H9 (cell line): ENCODE data around the gene PPA1. TPM values are rescaled to one million over a fixed set of nuclear protein-coding genes. Genes with fewer than 3 reads are reported as not detected.

ENCODE experiments used
- DNase-seq: peaks from one replicate; pipeline ENCODE4 v3.0.0-alpha.2; 2017
- H2AFZ ChIP-seq: one replicate; pipeline ENCODE4 v1.6.1; 2013; ENCODE audit warnings: mild to moderate bottlenecking, low read length, control low read depth, moderate library complexity
- H2AK5ac ChIP-seq: 2 replicates; pipeline ENCODE4 v1.6.1; 2013; ENCODE audit warnings: low read length, control low read depth, mixed read lengths; ENCODE audit not compliant: insufficient read length
- H2BK120ac ChIP-seq: one replicate; pipeline ENCODE4 v1.6.1; 2013; ENCODE audit warnings: low read depth, mild to moderate bottlenecking, low read length, control low read depth, inconsistent platforms; ENCODE audit not compliant: poor library complexity, severe bottlenecking
- H2BK12ac ChIP-seq: 2 replicates; pipeline ENCODE4 v1.6.1; 2013; ENCODE audit warnings: low read length, control low read depth, mixed read lengths, low read depth; ENCODE audit not compliant: insufficient read length
- H2BK15ac ChIP-seq: 2 replicates; pipeline ENCODE4 v1.6.1; 2013; ENCODE audit warnings: low read depth, low read length, control low read depth
- H2BK20ac ChIP-seq: one replicate; pipeline ENCODE4 v1.6.1; 2013; ENCODE audit warnings: low read depth, mild to moderate bottlenecking, low read length, control low read depth, inconsistent platforms; ENCODE audit not compliant: poor library complexity, severe bottlenecking
- H2BK5ac ChIP-seq: 2 replicates; pipeline ENCODE4 v1.6.1; 2013; ENCODE audit warnings: low read length, control low read depth, mixed read lengths; ENCODE audit not compliant: insufficient read length
- H3K14ac ChIP-seq: 2 replicates; pipeline ENCODE4 v1.6.1; 2013; ENCODE audit warnings: low read length, control low read depth; ENCODE audit not compliant: insufficient read depth
- H3K18ac ChIP-seq: 2 replicates; pipeline ENCODE4 v1.6.1; 2013; ENCODE audit warnings: low read depth, mild to moderate bottlenecking, mixed read lengths, low read length, control low read depth; ENCODE audit not compliant: insufficient read length
- H3K23ac ChIP-seq: 2 replicates; pipeline ENCODE4 v1.6.1; 2013; ENCODE audit warnings: low read length, control low read depth, mixed read lengths, low read depth; ENCODE audit not compliant: insufficient read length
- H3K23me2 ChIP-seq: 2 replicates; pipeline ENCODE4 v1.6.1; 2013; ENCODE audit warnings: low read depth, mild to moderate bottlenecking, mixed read lengths, low read length, control low read depth; ENCODE audit not compliant: insufficient read length, poor library complexity, severe bottlenecking
- H3K27ac ChIP-seq: 2 replicates; pipeline ENCODE4 v1.5.1; 2013; ENCODE audit warnings: low read length, control low read depth, mixed read lengths, low read depth; ENCODE audit not compliant: insufficient read length
- H3K27me3 ChIP-seq: 2 replicates; pipeline ENCODE4 v1.6.1; 2013; ENCODE audit warnings: low read length, control low read depth, inconsistent platforms; ENCODE audit not compliant: insufficient read depth
- H3K4ac ChIP-seq: 2 replicates; pipeline ENCODE4 v1.6.1; 2013; ENCODE audit warnings: low read depth, mild to moderate bottlenecking, control low read depth, inconsistent platforms, low read length, moderate library complexity
- H3K4me1 ChIP-seq: 2 replicates; pipeline ENCODE4 v1.6.1; 2013; ENCODE audit warnings: low read length, control low read depth, inconsistent platforms; ENCODE audit not compliant: insufficient read depth
- H3K4me2 ChIP-seq: 2 replicates; pipeline ENCODE4 v1.6.1; 2013; ENCODE audit warnings: low read length, control low read depth, mixed read lengths; ENCODE audit not compliant: insufficient read length, insufficient read depth
- H3K56ac ChIP-seq: 2 replicates; pipeline ENCODE4 v1.6.1; 2013; ENCODE audit warnings: low read depth, mild to moderate bottlenecking, mixed read lengths, low read length, control low read depth; ENCODE audit not compliant: insufficient read length
- H3K79me1 ChIP-seq: 2 replicates; pipeline ENCODE4 v1.6.1; 2013; ENCODE audit warnings: low read depth, mild to moderate bottlenecking, moderate library complexity, low read length, control low read depth, inconsistent platforms; ENCODE audit not compliant: insufficient read depth, poor library complexity, severe bottlenecking
- H3K79me2 ChIP-seq: 2 replicates; pipeline ENCODE4 v1.6.1; 2013; ENCODE audit warnings: low read length, control low read depth, inconsistent platforms; ENCODE audit not compliant: insufficient read depth
- H3K9ac ChIP-seq: 2 replicates; pipeline ENCODE4 v1.6.1; 2013; ENCODE audit warnings: low read length, control low read depth, mixed read lengths; ENCODE audit not compliant: insufficient read length; ENCODE audit errors: extremely low read depth
- H3K9me3 ChIP-seq: one replicate; pipeline ENCODE4 v1.6.1; 2013; ENCODE audit warnings: low read depth, low read length, inconsistent platforms; ENCODE audit not compliant: control insufficient read depth
- H3T11ph ChIP-seq: one replicate; pipeline ENCODE4 v1.6.1; 2013; ENCODE audit warnings: mild to moderate bottlenecking, low read length, control low read depth, inconsistent platforms
- H4K20me1 ChIP-seq: one replicate; pipeline ENCODE4 v1.6.1; 2013; ENCODE audit not compliant: control insufficient read depth, insufficient read length, insufficient read depth
- H4K5ac ChIP-seq: 2 replicates; pipeline ENCODE4 v1.6.1; 2013; ENCODE audit warnings: low read depth, mild to moderate bottlenecking, mixed read lengths, low read length, control low read depth; ENCODE audit not compliant: insufficient read length
- H4K8ac ChIP-seq: replicated peaks from 2 replicates; pipeline ENCODE4 v1.6.1; 2013; ENCODE audit warnings: low read length, control low read depth, mixed read lengths, low read depth; ENCODE audit not compliant: insufficient read length
- H4K91ac ChIP-seq: 2 replicates; pipeline ENCODE4 v1.6.1; 2013; ENCODE audit warnings: low read depth, mild to moderate bottlenecking, moderate library complexity, mixed read lengths, low read length, control low read depth; ENCODE audit not compliant: insufficient read length
- H3K27ac Mint-ChIP-seq, 3 experiments: 2 replicates in 2 of 3; 3 replicates in 1 of 3; pipeline ENCODE4 v1.8.0; 2020 to 2021; ENCODE audit warnings: mixed read lengths in 3 of 3, mild to moderate bottlenecking in 1 of 3, moderate library complexity in 1 of 3
- H3K27me3 Mint-ChIP-seq: 2 replicates; pipeline ENCODE4 v1.8.0; 2021; ENCODE audit warnings: low read depth, mild to moderate bottlenecking, moderate library complexity, mixed read lengths
- H3K36me3 Mint-ChIP-seq, 3 experiments: 2 replicates in 2 of 3; 3 replicates in 1 of 3; pipeline ENCODE4 v1.8.0; 2020 to 2021; ENCODE audit warnings: low read depth in 3 of 3, mixed read lengths in 3 of 3; ENCODE audit not compliant: insufficient read depth in 1 of 3
- H3K4me1 Mint-ChIP-seq, 2 experiments: 2 replicates each; pipeline ENCODE4 v1.8.0; 2020; ENCODE audit warnings: mixed read lengths in 2 of 2
- H3K4me3 Mint-ChIP-seq, 2 experiments: 2 replicates in 1 of 2; 3 replicates in 1 of 2; pipeline ENCODE4 v1.8.0; 2020 to 2021; ENCODE audit warnings: mild to moderate bottlenecking in 2 of 2, mixed read lengths in 2 of 2, moderate library complexity in 1 of 2
- H3K9me3 Mint-ChIP-seq, 2 experiments: 2 replicates in 1 of 2; 3 replicates in 1 of 2; pipeline ENCODE4 v1.8.0; 2020; ENCODE audit warnings: mild to moderate bottlenecking in 2 of 2, mixed read lengths in 2 of 2, moderate library complexity in 1 of 2
- CTCF ChIP-seq: fragments of 200-600 bp; sonication (generic); conservative IDR thresholded peaks from 3 replicates; pipeline ENCODE4 v1.8.0; 2021; ENCODE audit warnings: antibody characterized with exemption, mild to moderate bottlenecking
- total RNA-seq: library from RNA; stranded (reverse); gene quantifications from 2 replicates; pipeline ENCODE4 v1.2.1, GENCODE V29; 2021

The PPA1 gene
- total RNA-seq, 1 experiment from 2014 or later: 115 TPM

DNA sequence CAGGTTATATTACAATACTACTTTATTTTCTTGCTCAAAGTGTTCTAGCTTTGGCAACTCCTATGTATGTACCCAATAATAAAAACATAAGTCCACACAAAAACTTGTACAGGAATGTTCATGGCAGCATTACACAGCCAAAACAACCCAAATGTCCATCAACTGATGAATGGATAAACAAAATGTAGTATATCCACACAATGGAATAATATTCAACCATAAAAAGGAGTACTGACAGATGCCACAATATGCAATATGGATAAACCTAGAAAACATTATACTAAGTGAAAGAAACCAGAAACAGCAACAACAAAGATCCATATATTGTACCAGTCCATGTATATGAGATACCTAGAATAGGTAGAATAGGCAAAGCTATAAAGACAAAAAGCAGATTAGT is 21.0 kb downstream of the PPA1 start:
- Histone ChIP-seq H2AFZ (no peak overlapping the region), H3K79me1 (no peaks in the 10 kb centered on the region), H2BK5ac (no peak overlapping the region), H3K14ac (no peak overlapping the region), H3K23me2 (no peaks in the 10 kb centered on the region), H3K9ac (no peak overlapping the region), H3K4me2 (no peak overlapping the region), H2BK12ac (no peak overlapping the region), H2BK15ac (no peak overlapping the region), H2BK20ac (no peak overlapping the region), H3K27ac (no peak overlapping the region), H2BK120ac (no peak overlapping the region), H3K56ac (no peak overlapping the region), H3K9me3 (no peaks in the 10 kb centered on the region), H4K5ac (no peak overlapping the region), H3K4me1 (no peaks in the 10 kb centered on the region), H2AK5ac (no peak overlapping the region), H3K18ac (no peak overlapping the region), H4K91ac (no peak overlapping the region), H4K20me1 (no peaks in the 10 kb centered on the region), H3K4ac (no peak overlapping the region), H3K27me3 (no peaks in the 10 kb centered on the region), H3T11ph (no peak overlapping the region), H3K79me2 (no peaks in the 10 kb centered on the region), H4K8ac (no peak overlapping the region), H3K23ac (no peak overlapping the region)
- Mint-ChIP-seq H3K36me3 (peaks cover 17 to 80% (median 31%) of the 10 kb centered on the region in 3 experiments; a peak in 6 of 7 replicates), H3K9me3 (no peaks in the 10 kb centered on the region), H3K4me3 (no peak overlapping the region), H3K4me1 (no peaks in the 10 kb centered on the region), H3K27ac (no peak overlapping the region), H3K27me3 (no peaks in the 10 kb centered on the region)
- TF ChIP-seq CTCF: no peak
- no peak for DNase-seq
